ENCODE data around the gene NPDC1.

- no peak for TF ChIP-seq CTCF (IDR thresholded peaks at IDR 0.05)
- TF ChIP-seq EZH2phosphoT487 (IDR thresholded peaks at IDR 0.05) = peak; percentile 60
- TF ChIP-seq EZH2 (IDR thresholded peaks at IDR 0.05) = peak; percentile 74
These were observed 30.6 kb upstream of the NPDC1 start for GRCh38 chr9:137076636-137077009.
